Gastrocnemius medialis (tissue), 4 donors: ENCODE data around the gene DKC1. TPM values are rescaled to one million over a fixed set of nuclear protein-coding genes. Genes with fewer than 3 reads are reported as not detected.

Experiments
- ATAC-seq, 2 donors: fragments of 150-250 bp; one replicate each; pipeline ENCODE4 v1.9.1; 2016
- DNase-seq, 2 donors: peaks; one replicate each; pipeline ENCODE4 v3.0.0-alpha.2; 2019
- H3K27ac ChIP-seq, 4 donors: fragments of 200-600 bp; sonication (generic); 1 replicate in 1 of 4; 2 replicates in 3 of 4; pipeline ENCODE4 v1.5.1; 2016 to 2018; ENCODE audit warnings: mild to moderate bottlenecking in 2 of 4, moderate library complexity in 1 of 4
- H3K27me3 ChIP-seq, 3 donors: fragments of 200-600 bp; sonication (generic) in 2 of 3; 1 replicate in 1 of 3; 2 replicates in 2 of 3; pipeline versions ENCODE4 v1.5.1 to v1.6.0; 2016 to 2019; ENCODE audit warnings: mild to moderate bottlenecking in 1 of 3, moderate library complexity in 1 of 3
- H3K36me3 ChIP-seq, 2 donors: fragments of 200-600 bp; sonication (generic) in 1 of 2; one replicate each; pipeline ENCODE4 v1.5.1; 2017 to 2018
- H3K4me1 ChIP-seq, 2 donors: fragments of 200-600 bp; sonication (generic) in 1 of 2; one replicate each; pipeline ENCODE4 v1.5.1; 2016 to 2017; ENCODE audit warnings: mild to moderate bottlenecking in 2 of 2
- H3K4me3 ChIP-seq, 4 donors: fragments of 200-600 bp; sonication (generic) in 3 of 4; 1 replicate in 1 of 4; 2 replicates in 3 of 4; pipeline ENCODE4 v1.5.1; 2016 to 2019; ENCODE audit warnings: mild to moderate bottlenecking in 2 of 4
- H3K9me3 ChIP-seq, 3 donors: fragments of 200-600 bp; sonication (generic) in 2 of 3; 1 replicate in 1 of 3; 2 replicates in 2 of 3; pipeline ENCODE4 v1.5.1; 2016 to 2019
- CTCF ChIP-seq, 5 experiments: fragments of 450-650 bp in 3 of 5; fragments of 200-600 bp in 2 of 5; sonication (generic) in 2 of 5; IDR thresholded peaks in 4 of 5; conservative IDR thresholded peaks in 1 of 5; 1 replicate in 4 of 5; 2 replicates in 1 of 5; pipeline ENCODE4 v1.5.1; 2016 to 2019; ENCODE audit warnings: antibody characterized with exemption in 5 of 5, mild to moderate bottlenecking in 3 of 5, moderate library complexity in 3 of 5
- POLR2A ChIP-seq, 2 donors: fragments of 450-650 bp; IDR thresholded peaks; one replicate each; pipeline ENCODE4 v1.6.1; 2017; ENCODE audit warnings: antibody characterized with exemption in 2 of 2, mild to moderate bottlenecking in 2 of 2, moderate library complexity in 2 of 2
- in situ Hi-C, 4 donors: fragments of 200-750 bp; cut with MboI; loops; one replicate each; pipeline versions ENCODE4 v1.15.0 to v1.8.0; 2017; ENCODE audit warnings: low sequenced_read_pairs in 4 of 4
- intact Hi-C: fragments of 100-400 bp; cut with DNase I; formaldehyde crosslinking; loops from one replicate; pipeline ENCODE4 v1.15.1; 2023; ENCODE audit warnings: low total_unique reads
- total RNA-seq, 4 donors: library from RNA; depleted of rRNA; stranded (reverse); fragments of >200 nt; gene quantifications; one replicate each; pipeline versions ENCODE4 v1.1.0 to v1.2.3, GENCODE V29; 2016

Gene DKC1
- total RNA-seq, 4 donors from 2014 or later, result 17.8 to 34.1 (median 21.7) TPM

GRCh38 chrX:154791939-154792338 is 29.3 kb downstream of the DKC1 start:
- DNase-seq (no peak), ATAC-seq (no peak)
- intact Hi-C loops, result no loop called here
- Histone ChIP-seq H3K4me1 (no peaks in the 10 kb centered on the region), H3K27me3 (no peaks in the 10 kb centered on the region), H3K27ac (no peak overlapping the region), H3K9me3 (no peaks in the 10 kb centered on the region), H3K4me3 (no peak overlapping the region), H3K36me3 (no peaks in the 10 kb centered on the region)
- in situ Hi-C loops, result no loop called here
- TF ChIP-seq CTCF (IDR thresholded peaks at IDR 0.05 in 4 of 5, conservative IDR thresholded peaks at IDR 0.05 in 1 of 5) (no peak), POLR2A (IDR thresholded peaks at IDR 0.05) (no peak)

GRCh38 chrX:154793084-154793795 is 30.6 kb downstream of the DKC1 start:
- Histone ChIP-seq H3K4me3 (no peak overlapping the region), H3K36me3 (no peaks in the 10 kb centered on the region), H3K9me3 (no peaks in the 10 kb centered on the region), H3K27me3 (no peaks in the 10 kb centered on the region), H3K27ac (no peak overlapping the region), H3K4me1 (no peaks in the 10 kb centered on the region)
- in situ Hi-C loops, result no loop called here
- intact Hi-C loops, result no loop called here
- TF ChIP-seq POLR2A (IDR thresholded peaks at IDR 0.05), result no peak
- TF ChIP-seq CTCF (IDR thresholded peaks at IDR 0.05 in 4 of 5, conservative IDR thresholded peaks at IDR 0.05 in 1 of 5), result no peak
- no peak for DNase-seq
- no peak for ATAC-seq

DNA sequence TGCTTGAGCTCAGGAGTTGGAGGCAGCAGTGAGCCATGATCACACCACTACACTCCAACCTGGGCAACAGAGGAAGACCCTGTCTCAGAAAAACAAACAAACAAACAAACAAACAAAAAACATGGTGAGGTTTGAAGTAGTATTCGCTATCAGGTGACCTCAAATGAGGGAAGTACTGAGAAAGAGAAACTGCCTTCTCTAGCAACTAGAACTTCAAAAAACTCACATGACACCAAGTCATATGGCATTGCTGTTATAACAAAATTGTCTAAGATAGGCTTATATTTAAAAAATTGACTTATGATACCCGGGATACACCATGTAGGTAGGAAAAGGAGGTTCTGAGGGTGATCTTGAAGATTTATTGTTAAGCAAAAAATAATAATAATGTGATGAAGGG is 32.4 kb downstream of the DKC1 start:
- Histone ChIP-seq H3K27ac (no peak overlapping the region), H3K9me3 (no peaks in the 10 kb centered on the region), H3K4me3 (no peak overlapping the region), H3K27me3 (no peaks in the 10 kb centered on the region), H3K36me3 (no peaks in the 10 kb centered on the region), H3K4me1 (peaks cover 0 to 2% of the 10 kb centered on the region in 2 donors)
- no peak for ATAC-seq
- intact Hi-C loops, result no loop called here
- in situ Hi-C loops, result no loop called here
- TF ChIP-seq CTCF (IDR thresholded peaks at IDR 0.05 in 4 of 5, conservative IDR thresholded peaks at IDR 0.05 in 1 of 5), result no peak
- no peak for TF ChIP-seq POLR2A (IDR thresholded peaks at IDR 0.05)
- no peak for DNase-seq

DNA sequence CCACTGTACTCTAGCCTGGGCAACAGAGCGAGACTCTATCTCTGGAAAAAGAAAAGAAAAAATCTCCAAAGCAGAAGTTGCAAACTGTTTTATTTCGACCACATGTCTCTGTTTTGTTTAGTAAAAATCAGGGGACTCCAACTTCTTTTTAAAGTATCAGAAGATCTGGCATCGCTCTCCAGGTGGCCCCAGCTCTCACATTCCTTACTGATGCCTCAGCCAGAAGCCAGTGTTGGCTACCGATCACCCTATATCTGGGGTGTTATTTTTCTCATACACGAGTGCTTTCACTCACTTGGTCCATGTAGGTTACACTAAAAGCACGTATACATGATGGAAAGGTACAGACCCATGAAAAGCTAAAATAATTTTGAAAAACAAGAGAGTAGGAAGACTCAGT is 34.3 kb downstream of the DKC1 start:
- DNase-seq (no peak), ATAC-seq (no peak)
- Histone ChIP-seq H3K4me1 (peaks cover 0 to 7% of the 10 kb centered on the region in 2 donors), H3K27me3 (no peaks in the 10 kb centered on the region), H3K36me3 (no peaks in the 10 kb centered on the region), H3K9me3 (no peaks in the 10 kb centered on the region), H3K4me3 (no peak overlapping the region), H3K27ac (no peak overlapping the region)
- TF ChIP-seq POLR2A (IDR thresholded peaks at IDR 0.05), result no peak
- no peak for TF ChIP-seq CTCF (IDR thresholded peaks at IDR 0.05 in 4 of 5, conservative IDR thresholded peaks at IDR 0.05 in 1 of 5)
- intact Hi-C loops, result no loop called here
- in situ Hi-C loops, result no loop called here
